ENCODE measurements around the gene SFXN1. TPM values are rescaled to one million over a fixed set of nuclear protein-coding genes. Genes with fewer than 3 reads are reported as not detected.

Gene SFXN1
- total and polyA plus RNA-seq, 2 donors from 2014 or later = 33.4 to 35.4 TPM

GRCh38 chr5:175564716-175565115 is 86.4 kb downstream of the SFXN1 start:
- TF ChIP-seq CTCF (IDR thresholded peaks at IDR 0.05; ENCODE audit: borderline replicate concordance, extremely low read depth, insufficient read depth) = no peak
- Histone ChIP-seq H3K4me3 (ENCODE audit: low read length in 3 of 3) (no peak overlapping the region), H3K27ac (ENCODE audit: low read depth in 2 of 2, low read length in 2 of 2) (no peak overlapping the region), H3K27me3 (ENCODE audit: control insufficient read depth, insufficient read depth, low read length) (no peaks in the 10 kb centered on the region), H3K9me3 (ENCODE audit: control insufficient read depth in 2 of 3, insufficient read depth in 1 of 3, low read length in 3 of 3) (no peaks in the 10 kb centered on the region), H3K36me3 (ENCODE audit: control insufficient read depth in 2 of 3, insufficient read depth in 3 of 3, low read length in 3 of 3) (no peaks in the 10 kb centered on the region), H3K4me1 (ENCODE audit: control insufficient read depth in 2 of 3, insufficient read depth in 2 of 3, low read depth in 1 of 3, low read length in 3 of 3) (no peaks in the 10 kb centered on the region), H3K9ac (ENCODE audit: low read length in 3 of 3) (no peak overlapping the region)
- no peak for DNase-seq
- FAIRE-seq = no peak
- intact Hi-C loops (cut with DNase I) = no loop called here

GRCh38 chr5:175566697-175567096 is 88.3 kb downstream of the SFXN1 start:
- no peaks in the 10 kb centered on the region for H3K36me3 ChIP-seq (ENCODE audit: control insufficient read depth in 2 of 3, insufficient read depth in 3 of 3, low read length in 3 of 3)
- FAIRE-seq (no peak), DNase-seq (no peak)
- H3K9ac ChIP-seq (ENCODE audit: low read length in 3 of 3) = no peak overlapping the region
- no peak for TF ChIP-seq CTCF (IDR thresholded peaks at IDR 0.05; ENCODE audit: borderline replicate concordance, extremely low read depth, insufficient read depth)
- intact Hi-C loops (cut with DNase I) = no loop called here
- H3K9me3 ChIP-seq (ENCODE audit: control insufficient read depth in 2 of 3, insufficient read depth in 1 of 3, low read length in 3 of 3) = no peaks in the 10 kb centered on the region
- H3K27ac ChIP-seq (ENCODE audit: low read depth in 2 of 2, low read length in 2 of 2) = no peak overlapping the region
- H3K27me3 ChIP-seq (ENCODE audit: control insufficient read depth, insufficient read depth, low read length) = no peaks in the 10 kb centered on the region
- H3K4me1 ChIP-seq (ENCODE audit: control insufficient read depth in 2 of 3, insufficient read depth in 2 of 3, low read depth in 1 of 3, low read length in 3 of 3) = no peaks in the 10 kb centered on the region
- H3K4me3 ChIP-seq (ENCODE audit: low read length in 3 of 3) = no peak overlapping the region

GRCh38 chr5:175567954-175568353 is 89.6 kb downstream of the SFXN1 start:
- no peak for FAIRE-seq
- no peak overlapping the region for H3K27ac ChIP-seq (ENCODE audit: low read depth in 2 of 2, low read length in 2 of 2)

More at GRCh38 chr5:175567954-175568353, 89.6 kb downstream of the SFXN1 start:
- H3K9me3 ChIP-seq (ENCODE audit: control insufficient read depth in 2 of 3, insufficient read depth in 1 of 3, low read length in 3 of 3) = no peaks in the 10 kb centered on the region
- H3K27me3 ChIP-seq (ENCODE audit: control insufficient read depth, insufficient read depth, low read length) = no peaks in the 10 kb centered on the region
- intact Hi-C loops (cut with DNase I) = no loop called here
- H3K9ac ChIP-seq (ENCODE audit: low read length in 3 of 3) = no peak overlapping the region
- no peaks in the 10 kb centered on the region for H3K4me1 ChIP-seq (ENCODE audit: control insufficient read depth in 2 of 3, insufficient read depth in 2 of 3, low read depth in 1 of 3, low read length in 3 of 3)
- DNase-seq = no peak
- TF ChIP-seq CTCF (IDR thresholded peaks at IDR 0.05; ENCODE audit: borderline replicate concordance, extremely low read depth, insufficient read depth) = no peak
- no peak overlapping the region for H3K4me3 ChIP-seq (ENCODE audit: low read length in 3 of 3)
- H3K36me3 ChIP-seq (ENCODE audit: control insufficient read depth in 2 of 3, insufficient read depth in 3 of 3, low read length in 3 of 3) = no peaks in the 10 kb centered on the region
